ENCODE data around the gene SUPT3H.

SUPT3H gene

GRCh38 chr6:45105170-45105820 is 272.4 kb downstream of the SUPT3H start:
- H3K36me3 Mint-ChIP-seq (ENCODE audit: low read depth) = no peaks in the 10 kb centered on the region
- H3K27ac Mint-ChIP-seq = no peak overlapping the region
- DNase-seq = no peak
- H3K9me3 Mint-ChIP-seq = no peaks in the 10 kb centered on the region
- no peak overlapping the region for H3K4me3 Mint-ChIP-seq
- H3K27me3 Mint-ChIP-seq (ENCODE audit: low read depth, poor library complexity) = peaks cover 4% of the 10 kb centered on the region
- no peak for TF ChIP-seq CTCF (IDR thresholded peaks at IDR 0.05)
- no peaks in the 10 kb centered on the region for H3K4me1 Mint-ChIP-seq

DNA sequence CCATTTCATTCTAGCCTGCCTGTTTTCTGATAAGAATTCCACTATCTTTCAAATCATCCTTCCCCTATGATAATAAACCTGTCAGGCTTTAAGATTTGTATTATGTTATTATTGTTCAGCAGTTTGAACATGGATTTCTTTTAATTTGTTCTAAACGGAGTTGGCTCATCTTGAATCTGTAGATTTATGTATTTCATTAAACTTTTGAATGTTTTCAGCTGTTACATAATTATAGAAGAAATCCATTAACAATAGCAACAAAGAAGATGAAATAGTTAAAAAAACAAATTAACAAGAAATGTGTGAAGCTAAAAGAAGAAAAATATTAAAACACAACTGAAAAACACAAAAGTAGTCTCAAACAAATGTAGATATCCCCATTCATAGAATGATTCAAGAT is 273.3 kb downstream of the SUPT3H start:
- Mint-ChIP-seq H3K4me3 (no peak overlapping the region), H3K4me1 (no peaks in the 10 kb centered on the region), H3K27ac (no peak overlapping the region), H3K9me3 (no peaks in the 10 kb centered on the region), H3K36me3 (ENCODE audit: low read depth) (no peaks in the 10 kb centered on the region), H3K27me3 (ENCODE audit: low read depth, poor library complexity) (no peaks in the 10 kb centered on the region)
- TF ChIP-seq CTCF (IDR thresholded peaks at IDR 0.05) = no peak
- no peak for DNase-seq

DNA sequence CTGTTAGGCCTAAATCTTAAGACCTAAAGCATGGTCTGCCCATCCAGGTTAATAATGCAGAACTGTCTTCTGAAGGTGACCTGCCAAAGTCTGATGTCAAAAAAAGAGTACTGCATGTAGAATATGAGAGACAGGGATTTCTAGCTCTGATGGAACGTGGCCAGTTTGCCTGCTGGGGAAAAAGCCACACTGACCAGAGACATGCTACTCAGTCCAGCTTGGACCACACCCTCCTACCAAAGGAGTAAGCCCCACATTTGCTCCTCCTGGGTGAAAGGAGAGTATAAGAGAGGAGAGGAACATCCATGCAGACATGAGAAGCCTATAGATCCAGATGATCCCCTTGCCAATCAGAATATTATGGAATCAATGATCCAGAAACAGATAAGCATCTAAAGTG is 279.5 kb downstream of the SUPT3H start:
- Mint-ChIP-seq H3K4me1 (no peaks in the 10 kb centered on the region), H3K9me3 (no peaks in the 10 kb centered on the region), H3K36me3 (ENCODE audit: low read depth) (no peaks in the 10 kb centered on the region)

GRCh38 chr6:45094831-45095230 is 282.9 kb downstream of the SUPT3H start:
- Mint-ChIP-seq H3K4me1 (no peaks in the 10 kb centered on the region), H3K36me3 (ENCODE audit: low read depth) (no peaks in the 10 kb centered on the region), H3K9me3 (no peaks in the 10 kb centered on the region), H3K27me3 (ENCODE audit: low read depth, poor library complexity) (peaks cover 4% of the 10 kb centered on the region), H3K27ac (no peak overlapping the region), H3K4me3 (no peak overlapping the region)
- DNase-seq = no peak
- TF ChIP-seq CTCF (IDR thresholded peaks at IDR 0.05) = no peak

More for the DNA sequence above, 279.5 kb downstream of the SUPT3H start:
- DNase-seq = no peak
- Mint-ChIP-seq H3K27me3 (ENCODE audit: low read depth, poor library complexity) (peaks cover 4% of the 10 kb centered on the region), H3K27ac (no peak overlapping the region), H3K4me3 (no peak overlapping the region)
- TF ChIP-seq CTCF (IDR thresholded peaks at IDR 0.05) = no peak

- Mint-ChIP-seq H3K36me3 (ENCODE audit: low read depth) (no peaks in the 10 kb centered on the region), H3K9me3 (no peaks in the 10 kb centered on the region), H3K4me1 (no peaks in the 10 kb centered on the region), H3K27ac (no peak overlapping the region), H3K4me3 (no peak overlapping the region), H3K27me3 (ENCODE audit: low read depth, poor library complexity) (no peaks in the 10 kb centered on the region)
- DNase-seq = no peak
- TF ChIP-seq CTCF (IDR thresholded peaks at IDR 0.05) = no peak
Measured at GRCh38 chr6:45092135-45092534, 285.6 kb downstream of the SUPT3H start.

DNA sequence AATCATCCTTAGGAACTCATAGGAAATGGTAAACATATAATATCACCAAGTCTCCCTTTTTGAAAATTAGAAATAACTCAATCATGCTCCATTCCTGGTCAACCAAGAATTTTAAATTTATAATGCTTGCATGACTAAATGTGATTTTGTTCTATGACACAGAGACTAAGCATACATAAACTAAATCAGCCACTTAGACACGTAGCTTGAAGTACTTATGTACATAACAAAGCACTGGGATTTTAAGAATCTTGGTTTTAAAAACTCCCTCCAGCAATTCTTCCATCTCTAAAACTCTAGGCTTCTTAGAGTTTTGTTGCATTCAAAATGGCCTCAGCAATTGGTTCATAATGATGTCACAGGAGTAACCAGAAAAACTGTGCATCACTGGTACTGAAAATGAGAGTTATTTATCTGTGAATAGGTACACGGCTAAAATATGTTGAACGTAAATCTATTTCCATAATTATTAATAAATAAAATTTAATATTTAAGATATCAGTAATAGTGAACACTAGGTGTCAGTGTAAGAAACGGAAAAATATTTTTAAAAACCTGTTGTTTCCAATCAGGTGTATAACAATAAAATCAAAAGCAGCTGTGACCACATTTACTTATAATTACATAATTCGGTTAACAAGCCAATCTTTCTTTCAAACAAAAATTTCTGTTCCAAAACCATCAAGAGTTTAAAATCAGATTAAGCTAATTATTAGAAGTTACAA is 291.2 kb downstream of the SUPT3H start:
- Mint-ChIP-seq H3K27me3 (ENCODE audit: low read depth, poor library complexity) (no peaks in the 10 kb centered on the region), H3K4me3 (no peak overlapping the region), H3K36me3 (ENCODE audit: low read depth) (no peaks in the 10 kb centered on the region), H3K27ac (no peak overlapping the region), H3K9me3 (no peaks in the 10 kb centered on the region), H3K4me1 (no peaks in the 10 kb centered on the region)
- no peak for DNase-seq
- TF ChIP-seq CTCF (IDR thresholded peaks at IDR 0.05) = no peak
